Endothelial cell of umbilical vein (primary cell): ENCODE results near the gene CELF2. TPM values are rescaled to one million over a fixed set of nuclear protein-coding genes. Genes with fewer than 3 reads are reported as not detected.

Source experiments
- BruUV-seq: library from RNA; stranded (reverse); fragments of 400-500 nt; replicated peaks from 2 replicates; lab custom pipeline; 2021; lab: Mats Ljungman, UMichigan
- CTCF ChIA-PET: fragments of 300-600, 350-600 bp; sonication (Branson Sonifier 250); formaldehyde crosslinking; loops from one replicate; lab custom pipeline; 2021; ENCODE audit warnings: antibody characterized with exemption, inconsistent platforms; lab: Charles Lee
- POLR2A ChIA-PET: fragments of 300-600, 350-600 bp; sonication (Branson Sonifier 250); formaldehyde crosslinking; loops from one replicate; lab custom pipeline; 2021; ENCODE audit warnings: antibody characterized with exemption, inconsistent platforms; lab: Charles Lee
- DNase-seq: peaks from one replicate; pipeline ENCODE4 v3.0.0-alpha.2; 2011; ENCODE audit warnings: low read depth, low spot score
- FAIRE-seq: peaks from 2 replicates; lab custom pipeline; 2011; peaks lifted over from hg19 to GRCh38; lab: Jason Lieb, UNC
- H2AFZ ChIP-seq: 2 replicates; pipeline ENCODE4 v1.6.0; 2012; ENCODE audit warnings: low read depth, low read length, control low read depth, inconsistent platforms
- H3K27ac ChIP-seq: 2 replicates; pipeline ENCODE4 v1.5.1; 2011; ENCODE audit warnings: low read depth, mild to moderate bottlenecking, control low read depth, low read length, moderate library complexity; ENCODE audit not compliant: insufficient read depth
- H3K27me3 ChIP-seq, 2 experiments: 2 replicates each; pipeline versions ENCODE4 v1.6.0 to v1.6.1; 2011; ENCODE audit warnings: low read length in 2 of 2, mixed read lengths in 1 of 2; ENCODE audit not compliant: control insufficient read depth in 2 of 2, insufficient read depth in 2 of 2
- H3K36me3 ChIP-seq, 2 experiments: 2 replicates in 1 of 2; 3 replicates in 1 of 2; pipeline ENCODE4 v1.5.1; 2011; ENCODE audit warnings: low read length in 2 of 2, mild to moderate bottlenecking in 1 of 2, moderate library complexity in 1 of 2; ENCODE audit not compliant: control insufficient read depth in 2 of 2, insufficient read depth in 2 of 2; ENCODE audit errors: extremely low read depth in 1 of 2
- H3K4me1 ChIP-seq: 3 replicates; pipeline ENCODE4 v1.5.1; 2011; ENCODE audit warnings: mild to moderate bottlenecking, low read length; ENCODE audit not compliant: control insufficient read depth, insufficient read depth; ENCODE audit errors: extremely low read depth
- H3K4me2 ChIP-seq: 2 replicates; pipeline ENCODE4 v1.6.1; 2011; ENCODE audit warnings: low read length, control low read depth, mixed read lengths; ENCODE audit not compliant: insufficient read depth
- H3K4me3 ChIP-seq, 3 experiments: fragments of 200-600 bp in 1 of 3; sonication (generic), shearing (Covaris generic) in 1 of 3; replicated peaks in 1 of 3; 2 replicates each; pipeline ENCODE4 v1.5.1; 2011 to 2016; ENCODE audit warnings: control low read depth in 3 of 3, low read length in 3 of 3, mild to moderate bottlenecking in 2 of 3, inconsistent platforms in 1 of 3, low read depth in 1 of 3, moderate library complexity in 1 of 3; ENCODE audit not compliant: insufficient read depth in 1 of 3
- H3K79me2 ChIP-seq: 2 replicates; pipeline ENCODE4 v1.6.0; 2012; ENCODE audit warnings: low read length, inconsistent platforms; ENCODE audit not compliant: control insufficient read depth, insufficient read depth
- H3K9ac ChIP-seq: replicated peaks from 2 replicates; pipeline ENCODE3; 2011; ENCODE audit warnings: low read length, control low read depth; ENCODE audit not compliant: insufficient read depth; ENCODE audit errors: extremely low read depth
- H3K9me1 ChIP-seq: replicated peaks from 3 replicates; pipeline ENCODE4 v1.6.0; 2011; ENCODE audit warnings: mild to moderate bottlenecking, low read length; ENCODE audit not compliant: control insufficient read depth, insufficient read depth; ENCODE audit errors: extremely low read depth
- H3K9me3 ChIP-seq: replicated peaks from 2 replicates; pipeline ENCODE4 v1.5.1; 2012; ENCODE audit warnings: low read length, inconsistent platforms; ENCODE audit not compliant: control insufficient read depth, insufficient read depth
- H4K20me1 ChIP-seq: replicated peaks from 2 replicates; pipeline ENCODE3; 2011; ENCODE audit warnings: mild to moderate bottlenecking, low read length; ENCODE audit not compliant: control insufficient read depth, insufficient read depth; ENCODE audit errors: extremely low read depth
- EZH2 ChIP-seq: IDR thresholded peaks from 2 replicates; pipeline ENCODE4 v1.6.1; 2012; ENCODE audit warnings: borderline replicate concordance, low read depth, mild to moderate bottlenecking, moderate library complexity, low read length, inconsistent platforms; ENCODE audit not compliant: severe bottlenecking
- FOS ChIP-seq: IDR thresholded peaks from 2 replicates; pipeline ENCODE4 v1.6.1; 2011; ENCODE audit warnings: mild to moderate bottlenecking, low read length, moderate library complexity, borderline replicate concordance; ENCODE audit not compliant: insufficient read depth
- GATA2 ChIP-seq: IDR thresholded peaks from 2 replicates; pipeline ENCODE4 v1.7.0; 2011; ENCODE audit warnings: low read depth, mild to moderate bottlenecking, moderate library complexity, mixed read lengths, low read length; ENCODE audit not compliant: insufficient read length, insufficient read depth
- JUN ChIP-seq: IDR thresholded peaks from 2 replicates; pipeline ENCODE4 v1.6.1; 2011; ENCODE audit warnings: borderline replicate concordance, low read depth; ENCODE audit not compliant: insufficient read length, insufficient read depth
- MYC ChIP-seq: IDR thresholded peaks from one replicate; pipeline ENCODE4 v1.6.1; 2011; ENCODE audit warnings: mild to moderate bottlenecking, low read depth, low read length
- POLR2A ChIP-seq: IDR thresholded peaks from 2 replicates; pipeline ENCODE4 v1.6.1; 2012; ENCODE audit warnings: low read depth, mild to moderate bottlenecking, control low read depth, low read length
- POLR2AphosphoS5 ChIP-seq: IDR thresholded peaks from 2 replicates; pipeline ENCODE4 v1.6.1; 2012; ENCODE audit warnings: low read depth, mild to moderate bottlenecking, control low read depth, low read length, moderate library complexity; ENCODE audit not compliant: insufficient read depth
- dilution Hi-C: fragments of 300-500 bp; cut with MboI; formaldehyde crosslinking; loops from one replicate; pipeline ENCODE4 v1.15.0; 2019; ENCODE audit warnings: low sequenced_read_pairs; ENCODE audit not compliant: extremely low pct_ligation_motif_present
- intact Hi-C: fragments of 100-400 bp; cut with micrococcal nuclease; formaldehyde crosslinking; loops from one replicate; pipeline ENCODE4 v1.10.0; 2022
- polyA plus RNA-seq, 4 experiments: library from polyadenylated mRNA; depleted of rRNA in 3 of 4; stranded (reverse) in 3 of 4; unstranded in 1 of 4; fragments of >200 nt; gene quantifications; 2 replicates each; pipeline versions ENCODE4 v1.2.1 to v1.2.3, GENCODE V29; 2011 to 2012; ENCODE audit warnings: missing spikeins in 1 of 4
- total RNA-seq: library from RNA; stranded (reverse); gene quantifications from 2 replicates; pipeline ENCODE4 v1.2.3, GENCODE V29; 2021
- TF ChIP-seq, protein P1 (sequence below), 2 donors: IDR thresholded peaks; 1 replicate in 1 of 2; 2 replicates in 1 of 2; pipeline ENCODE4 v1.5.1; 2011; ENCODE audit warnings: low read length in 2 of 2, mild to moderate bottlenecking in 2 of 2, moderate library complexity in 2 of 2, control low read depth in 1 of 2, inconsistent platforms in 1 of 2, low read depth in 1 of 2; ENCODE audit not compliant: insufficient read depth in 1 of 2; ENCODE audit errors: extremely low read depth in 1 of 2
- TF ChIP-seq, protein P2 (sequence below): IDR thresholded peaks from 2 replicates; pipeline ENCODE4 v1.6.1; 2011; ENCODE audit not compliant: insufficient read depth, insufficient read length

The CELF2 gene
- total and polyA plus RNA-seq, 2 donors (not counting 3 experiments of a cell fraction or from before 2014, with no cell fraction given): 21.6 to 42.6 TPM

DNA sequence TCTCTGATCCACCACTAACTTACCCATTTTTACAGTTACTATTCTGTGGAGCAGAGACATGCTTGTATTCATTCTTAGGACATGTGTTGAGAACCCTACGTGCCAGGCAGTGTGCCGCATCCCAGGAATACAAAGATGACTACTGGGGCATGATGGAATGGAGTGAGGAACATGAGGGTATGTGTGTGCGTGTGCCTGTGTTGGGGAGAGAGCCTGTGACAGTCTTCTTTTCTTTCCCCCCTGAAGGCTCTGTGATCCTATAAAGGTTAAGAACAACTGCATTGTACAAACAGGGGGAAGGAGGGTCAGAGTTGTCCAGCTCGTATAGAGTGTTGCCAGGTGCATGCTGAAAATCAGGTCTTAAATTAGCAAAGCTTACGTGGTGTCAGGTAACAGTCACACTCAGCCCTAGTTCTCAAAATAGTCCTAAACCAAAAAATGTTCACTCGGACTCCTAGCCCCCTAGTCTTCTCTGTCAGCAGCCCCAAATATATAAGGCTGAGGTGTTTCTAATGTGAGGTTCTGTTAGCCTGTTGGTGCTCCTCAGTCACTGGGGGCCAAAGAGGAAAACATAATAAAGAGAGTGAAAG is 161.9 kb downstream of the CELF2 start:
- Histone ChIP-seq H2AFZ (no peak overlapping the region), H3K9me1 (no peaks in the 10 kb centered on the region), H3K9me3 (no peaks in the 10 kb centered on the region), H3K79me2 (no peaks in the 10 kb centered on the region), H3K4me2 (no peak overlapping the region), H3K4me3 (no peak overlapping the region), H3K4me1 (peaks cover 6% of the 10 kb centered on the region), H3K27me3 (no peaks in the 10 kb centered on the region), H3K9ac (no peak overlapping the region), H3K27ac (no peak overlapping the region), H4K20me1 (no peaks in the 10 kb centered on the region), H3K36me3 (no peaks in the 10 kb centered on the region)
- TF ChIP-seq, protein P1, sequence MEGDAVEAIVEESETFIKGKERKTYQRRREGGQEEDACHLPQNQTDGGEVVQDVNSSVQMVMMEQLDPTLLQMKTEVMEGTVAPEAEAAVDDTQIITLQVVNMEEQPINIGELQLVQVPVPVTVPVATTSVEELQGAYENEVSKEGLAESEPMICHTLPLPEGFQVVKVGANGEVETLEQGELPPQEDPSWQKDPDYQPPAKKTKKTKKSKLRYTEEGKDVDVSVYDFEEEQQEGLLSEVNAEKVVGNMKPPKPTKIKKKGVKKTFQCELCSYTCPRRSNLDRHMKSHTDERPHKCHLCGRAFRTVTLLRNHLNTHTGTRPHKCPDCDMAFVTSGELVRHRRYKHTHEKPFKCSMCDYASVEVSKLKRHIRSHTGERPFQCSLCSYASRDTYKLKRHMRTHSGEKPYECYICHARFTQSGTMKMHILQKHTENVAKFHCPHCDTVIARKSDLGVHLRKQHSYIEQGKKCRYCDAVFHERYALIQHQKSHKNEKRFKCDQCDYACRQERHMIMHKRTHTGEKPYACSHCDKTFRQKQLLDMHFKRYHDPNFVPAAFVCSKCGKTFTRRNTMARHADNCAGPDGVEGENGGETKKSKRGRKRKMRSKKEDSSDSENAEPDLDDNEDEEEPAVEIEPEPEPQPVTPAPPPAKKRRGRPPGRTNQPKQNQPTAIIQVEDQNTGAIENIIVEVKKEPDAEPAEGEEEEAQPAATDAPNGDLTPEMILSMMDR (IDR thresholded peaks at IDR 0.05; ENCODE audit: extremely low read depth in 1 of 2, insufficient read depth in 1 of 2, low read depth in 1 of 2, low read length in 2 of 2): no peak
- no peak for TF ChIP-seq POLR2AphosphoS5
- no peak for TF ChIP-seq MYC
- TF ChIP-seq POLR2A: no peak
- TF ChIP-seq FOS: no peak
- TF ChIP-seq JUN: no peak
- TF ChIP-seq, protein P2, sequence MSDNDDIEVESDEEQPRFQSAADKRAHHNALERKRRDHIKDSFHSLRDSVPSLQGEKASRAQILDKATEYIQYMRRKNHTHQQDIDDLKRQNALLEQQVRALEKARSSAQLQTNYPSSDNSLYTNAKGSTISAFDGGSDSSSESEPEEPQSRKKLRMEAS: no peak
- TF ChIP-seq GATA2: no peak
- TF ChIP-seq EZH2: no peak
- POLR2A ChIA-PET: no interaction called here
- BruUV-seq: no TSS peak
- intact Hi-C loops (no loop called here), dilution Hi-C loops (no loop called here)
- CTCF ChIA-PET: interaction anchor here (1.0 to 1.7 kb wide), 3 partner anchors 9 to 91 kb away, joined by 3 to 10 read pairs (median 5); no protein-coding TSS in a partner anchor
- DNase-seq (no peak), FAIRE-seq (no peak)
